GM21381 (cell line): ENCODE results near the gene OR6J1.
"Not testable (repeated sequence)": the region's sequence is repeated elsewhere in the genome, so short reads cannot be mapped to it uniquely, and the experiment has no call there.

ENCODE experiments used
- ATAC-seq: cut with Tn5 transposase; IDR thresholded peaks from one replicate; pipeline ENCODE4 v1.9.1; 2021; ENCODE audit warnings: mild to moderate bottlenecking, moderate library complexity; ENCODE audit not compliant: unreplicated experiment

Gene OR6J1

DNA sequence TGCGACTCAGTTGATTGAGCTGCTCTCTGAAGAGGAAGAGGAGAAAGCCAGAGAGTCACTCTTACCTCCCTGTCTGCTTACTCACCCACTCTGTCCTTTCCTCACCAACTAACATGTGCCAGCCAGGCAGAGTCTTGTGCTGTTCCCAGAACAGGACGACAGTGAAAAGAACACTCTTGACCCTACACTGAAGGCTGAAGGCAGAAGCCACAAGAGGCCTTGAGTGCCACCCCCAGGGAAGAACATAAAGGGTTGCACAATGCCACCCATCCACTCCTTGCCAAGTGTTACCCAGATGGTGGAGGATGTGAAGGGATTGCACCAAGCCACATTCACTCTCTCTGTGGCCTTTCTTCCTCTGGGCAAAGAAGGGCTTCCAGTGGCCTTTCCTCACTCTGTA is 33.2 kb downstream of the OR6J1 start:
- ATAC-seq = no peak

DNA sequence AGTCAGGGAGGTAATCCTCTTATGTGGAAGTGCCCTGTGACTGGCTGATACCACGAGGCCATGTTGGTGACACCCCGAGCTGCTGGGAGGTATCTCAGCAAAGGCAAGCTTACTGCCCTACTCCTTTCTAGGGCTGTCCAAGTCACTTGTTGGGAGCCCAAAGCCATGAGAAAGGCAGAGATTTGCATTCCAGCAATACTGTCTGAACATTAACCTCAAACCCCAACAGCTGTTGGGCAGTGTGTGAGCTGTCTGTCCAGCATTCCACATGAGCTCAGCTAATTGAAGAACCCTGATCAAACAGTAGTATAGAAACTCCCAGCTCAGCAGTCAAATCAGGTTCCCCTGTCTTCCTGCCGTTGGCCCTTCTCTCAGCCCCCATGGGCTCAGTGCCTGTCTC is 36.9 kb downstream of the OR6J1 start:
- ATAC-seq = no peak

DNA sequence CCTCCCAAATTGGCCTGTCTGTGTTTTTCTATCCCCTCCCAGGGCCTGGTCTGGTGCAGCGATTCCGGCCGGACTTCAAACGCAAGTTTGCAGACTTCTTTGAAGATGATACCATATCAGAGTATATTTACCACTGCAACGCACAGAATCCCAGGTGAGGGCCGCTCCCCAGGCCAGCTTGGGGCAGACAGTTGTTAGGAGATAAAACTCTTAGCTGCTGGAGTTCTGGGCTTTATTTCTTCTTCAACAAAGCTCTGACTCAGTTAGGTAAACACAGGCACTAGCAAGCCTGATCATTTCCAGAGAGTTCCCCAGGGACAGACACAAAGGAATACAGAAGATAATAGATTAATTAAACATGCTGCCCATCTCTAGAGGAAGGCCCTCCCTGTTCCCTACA is 37.8 kb downstream of the OR6J1 start:
- no peak for ATAC-seq

DNA sequence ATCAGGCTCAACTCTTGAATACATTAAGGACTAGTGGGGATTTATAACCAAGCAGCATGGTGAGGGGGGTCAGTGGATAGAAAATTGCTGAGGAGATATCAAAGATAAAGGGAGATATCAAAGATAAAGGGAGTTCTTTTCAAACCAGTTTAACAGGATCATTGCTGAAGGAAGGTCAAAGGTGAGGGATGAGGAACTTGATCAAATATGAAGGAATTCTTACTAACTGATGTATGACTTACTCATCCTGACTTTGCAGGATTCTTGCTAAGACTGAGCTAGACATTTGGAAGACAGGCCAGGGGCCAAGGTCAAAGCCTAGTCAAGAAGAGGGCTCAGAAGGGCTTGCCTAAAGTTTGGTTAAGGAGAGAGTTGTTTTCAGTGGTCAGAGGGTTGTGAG is 41.3 kb downstream of the OR6J1 start:
- ATAC-seq = no peak

DNA sequence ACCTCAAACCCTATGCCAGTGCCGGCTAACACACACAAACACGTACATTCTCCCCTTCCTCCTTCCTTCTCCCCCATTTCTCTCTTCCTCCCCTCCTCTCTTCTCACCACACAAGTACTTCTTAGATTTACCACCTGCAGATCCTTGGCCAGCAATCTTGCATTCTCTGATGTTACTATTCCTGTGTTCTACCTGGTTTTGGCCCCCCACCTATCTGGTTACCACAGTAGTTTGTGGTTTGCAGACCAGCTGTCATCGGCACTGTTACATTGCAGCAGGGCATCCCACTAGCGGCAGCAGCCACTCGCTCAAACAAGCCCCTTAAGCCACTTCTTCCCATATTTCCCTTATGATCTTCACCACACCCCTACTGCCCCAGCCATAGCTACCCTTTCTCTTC is 42.2 kb downstream of the OR6J1 start:
- no peak for ATAC-seq

DNA sequence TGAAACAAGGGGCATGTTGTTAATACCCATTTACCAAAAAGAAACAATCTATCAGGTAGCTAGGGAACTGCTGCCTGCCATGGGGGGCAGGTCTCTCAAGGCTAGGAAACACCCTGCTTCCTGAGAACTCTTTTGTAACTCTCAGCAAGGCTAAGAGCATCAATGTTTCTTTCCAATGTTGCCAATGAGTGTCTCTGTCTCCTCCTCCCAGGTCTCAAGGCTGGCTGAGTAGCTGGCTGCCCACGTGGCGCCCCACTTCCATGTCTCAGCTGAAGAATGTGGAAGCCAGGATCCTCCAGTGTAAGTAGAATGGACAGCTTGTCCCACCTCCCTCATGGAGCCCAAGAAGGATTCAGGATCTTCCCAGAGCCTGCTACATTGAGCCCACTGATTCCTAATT is 42.7 kb downstream of the OR6J1 start:
- ATAC-seq = no peak

DNA sequence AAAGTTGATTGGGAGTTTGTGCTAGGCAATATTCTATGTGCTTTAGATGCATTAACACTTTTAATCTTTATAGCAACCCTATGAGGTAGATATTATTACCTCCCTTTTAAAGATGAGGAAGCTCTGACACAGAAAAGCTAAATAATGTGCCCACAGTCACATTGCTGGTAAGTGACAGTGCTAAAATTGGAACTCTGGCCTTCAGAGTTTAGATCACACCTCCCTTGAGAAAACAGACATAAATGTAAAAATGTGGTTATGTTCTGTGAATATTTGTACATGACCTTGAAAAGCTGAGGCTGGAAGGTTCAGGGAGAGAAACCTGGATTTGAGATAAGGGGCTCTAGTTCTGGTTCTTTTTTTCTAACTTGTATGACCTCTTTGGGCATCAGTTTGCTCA is 44.1 kb downstream of the OR6J1 start:
- no peak for ATAC-seq

DNA sequence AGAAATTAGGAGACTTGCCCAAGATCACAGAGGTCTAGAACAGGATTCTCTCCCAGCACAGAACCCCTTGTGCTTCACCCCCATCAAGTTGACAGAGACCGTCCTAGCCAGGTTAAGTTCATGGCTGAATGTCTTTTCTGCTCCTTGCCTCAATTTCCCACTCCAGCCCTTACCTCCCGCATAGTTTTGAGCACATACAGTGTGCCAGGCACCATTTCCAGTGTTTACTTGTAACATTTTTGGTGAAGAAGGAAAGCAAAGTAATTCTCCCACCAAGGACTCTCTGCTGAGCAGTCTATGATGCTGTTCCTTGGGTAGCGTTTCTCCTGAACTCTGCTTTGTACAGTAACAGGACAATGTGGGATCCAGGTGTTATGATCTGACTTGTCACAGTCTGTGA is 44.8 kb downstream of the OR6J1 start:
- no peak for ATAC-seq

DNA sequence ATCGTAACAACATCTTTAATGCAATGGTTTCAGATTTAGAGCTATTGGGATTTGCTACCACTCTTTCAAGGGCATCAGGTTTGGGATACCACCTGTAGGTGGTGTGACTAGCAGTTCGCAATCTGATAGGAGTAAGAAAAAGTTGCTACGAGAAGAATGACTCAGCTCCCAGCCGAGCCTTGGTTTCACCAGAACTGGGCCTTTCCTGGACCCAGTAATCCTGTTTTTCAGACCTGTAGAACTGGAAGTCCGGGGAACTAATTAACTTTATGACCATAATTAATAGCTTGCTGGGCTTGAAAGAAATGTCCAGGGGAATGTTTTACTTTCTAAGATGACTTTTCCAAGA is 45.3 kb downstream of the OR6J1 start:
- ATAC-seq = no peak

DNA sequence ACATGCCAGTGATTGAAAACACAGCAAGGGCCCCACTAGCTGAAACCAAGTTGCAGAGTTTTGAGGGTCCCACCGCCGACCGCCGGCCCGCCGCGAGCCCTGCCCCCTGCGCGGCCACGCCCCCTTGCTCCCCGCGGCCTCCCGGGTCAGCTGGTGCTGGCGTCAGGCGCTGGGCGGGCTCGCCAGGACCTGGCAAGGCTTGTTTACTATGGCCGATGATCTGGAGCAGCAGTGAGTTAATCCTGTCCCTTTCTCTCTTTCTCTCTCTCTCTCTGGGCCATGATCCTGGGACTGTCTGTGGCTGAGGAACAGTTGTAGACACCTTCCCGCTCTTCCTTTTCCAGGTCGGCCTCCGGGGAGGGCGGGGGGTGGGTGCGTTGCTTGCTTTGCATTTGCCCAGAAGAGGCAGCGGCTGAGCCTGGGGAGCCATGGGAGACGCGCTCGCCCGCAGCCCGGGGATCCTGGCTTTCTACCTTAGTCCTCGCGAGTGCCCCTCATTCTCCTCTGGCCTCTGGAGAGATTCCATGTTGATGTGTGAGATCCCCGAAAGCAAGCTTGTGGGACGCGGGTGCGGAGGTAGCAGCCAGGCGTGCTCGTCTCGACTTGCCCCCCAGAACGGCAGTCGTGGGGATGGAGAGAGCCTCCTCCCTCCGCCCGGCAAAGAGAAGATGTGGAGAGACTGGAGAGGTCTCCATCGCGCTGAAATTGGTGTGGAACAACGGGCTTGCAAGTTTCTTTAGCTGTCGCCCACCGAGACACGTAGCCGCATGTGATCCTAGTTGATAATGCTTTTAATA is 45.9 kb downstream of the OR6J1 start, which contains the start of gene ABHD4:
Gene ABHD4, plus strand, starts transcription at position 202 of the 797 bp plus-strand sequence. Its CDS starts 7 bp downstream, at position 209.
- peak; percentile 86 for ATAC-seq

DNA sequence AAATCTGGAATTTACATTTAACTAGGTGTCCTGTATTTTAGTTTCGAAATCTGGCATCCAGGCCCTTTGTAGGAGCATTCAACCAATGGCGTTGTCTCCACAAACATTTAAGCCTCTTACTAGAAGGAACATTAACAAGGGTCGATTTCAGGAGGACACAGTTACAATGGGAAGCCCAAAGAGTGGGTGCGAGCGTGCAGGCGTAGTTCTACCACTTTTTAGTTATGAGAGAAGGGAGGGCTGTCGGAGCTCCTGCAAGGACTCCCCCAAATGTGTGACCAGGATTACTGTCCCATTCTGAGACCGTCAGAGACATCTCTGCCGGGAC is 46.4 kb downstream of the OR6J1 start:
- ATAC-seq = peak; percentile 22

DNA sequence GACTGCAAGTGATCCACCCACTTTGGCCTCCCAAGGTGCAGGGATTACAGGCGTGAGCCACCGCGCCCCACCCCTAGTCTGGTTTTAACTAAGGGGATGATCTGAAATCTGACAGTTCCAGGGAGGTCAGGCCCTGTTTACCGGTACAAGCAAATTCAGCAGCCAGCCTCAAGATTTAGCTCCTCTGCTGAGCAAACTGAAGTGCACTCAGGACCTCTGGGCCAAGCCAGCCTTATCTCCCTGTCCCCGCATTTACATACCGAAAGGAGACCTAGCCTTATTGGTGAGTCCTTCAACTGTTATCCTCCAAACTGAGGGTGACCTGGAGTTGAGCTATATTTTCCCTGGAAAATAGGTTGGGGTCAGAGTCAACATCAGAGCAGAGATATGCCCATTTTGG is 46.9 kb downstream of the OR6J1 start:
- no peak for ATAC-seq

DNA sequence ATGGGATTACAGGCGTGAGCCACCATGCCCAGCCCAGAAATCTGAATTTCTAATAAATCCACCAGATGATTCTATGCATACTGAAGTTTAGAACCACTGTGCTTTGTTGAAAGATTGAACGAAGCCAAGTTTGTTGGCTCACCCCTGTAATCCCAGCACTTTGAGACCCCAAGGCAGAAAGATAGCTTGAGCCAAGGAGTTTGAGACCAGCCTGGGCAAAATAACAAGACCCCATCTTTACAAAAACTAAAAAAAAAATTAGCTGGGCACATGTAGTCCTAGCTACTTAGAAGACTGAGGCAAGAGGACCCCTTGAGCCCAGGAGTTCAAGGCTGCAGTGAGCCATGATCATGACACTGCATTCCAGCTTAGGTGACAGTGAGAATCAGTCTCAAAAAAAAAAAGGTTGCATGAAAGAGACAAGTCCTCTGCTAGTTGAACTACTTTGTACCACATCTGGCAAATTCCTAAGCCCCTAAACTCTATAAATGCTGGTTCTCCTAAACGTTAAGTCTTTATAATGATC is 47.7 kb downstream of the OR6J1 start:
- ATAC-seq = no peak

DNA sequence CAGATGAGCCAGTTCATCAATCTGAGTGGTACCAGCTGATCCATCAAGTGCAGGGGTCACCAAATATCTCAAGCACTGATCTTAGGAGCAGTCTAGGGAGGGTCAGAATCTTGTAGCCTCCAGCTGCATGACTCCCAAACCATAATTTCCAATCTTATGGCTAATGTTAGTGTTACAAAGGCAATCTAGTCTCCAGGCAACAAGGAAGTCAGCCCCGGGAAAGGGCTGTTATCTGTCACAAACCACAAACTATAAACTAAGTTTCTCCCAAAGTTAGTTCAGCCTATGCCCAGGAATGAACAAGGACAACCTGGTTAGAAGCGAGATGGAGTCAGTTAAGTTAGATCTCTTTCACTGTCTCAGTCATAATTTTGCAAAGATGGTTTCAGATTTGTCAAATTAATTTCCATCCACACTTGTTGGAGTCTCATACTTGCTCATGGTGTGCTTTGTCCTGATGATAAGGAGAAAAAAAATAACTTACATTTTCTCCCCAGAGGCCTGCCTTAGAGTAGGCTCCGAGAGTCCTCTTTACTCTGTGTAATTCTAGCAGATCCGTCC is 49.9 kb downstream of the OR6J1 start:
- ATAC-seq = no peak

DNA sequence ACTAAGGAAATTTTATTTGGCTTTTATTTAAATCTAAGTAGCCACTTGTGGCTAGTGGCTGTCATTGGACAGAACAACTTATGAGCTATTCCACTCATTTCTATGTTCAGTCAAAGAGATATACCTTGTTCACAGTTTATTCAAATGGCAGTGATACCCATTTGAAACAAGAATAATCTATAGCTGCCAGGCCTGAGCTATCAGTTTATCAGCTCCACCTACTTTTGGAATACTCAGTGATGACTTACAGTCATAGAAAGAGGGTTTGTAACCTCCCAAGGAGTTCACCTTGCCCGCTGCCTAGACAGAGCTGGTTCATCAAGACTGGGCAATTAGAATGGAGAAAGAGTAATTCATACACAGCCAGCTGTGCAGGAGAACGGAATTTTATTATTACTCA is 50.6 kb downstream of the OR6J1 start:
- ATAC-seq = no peak

DNA sequence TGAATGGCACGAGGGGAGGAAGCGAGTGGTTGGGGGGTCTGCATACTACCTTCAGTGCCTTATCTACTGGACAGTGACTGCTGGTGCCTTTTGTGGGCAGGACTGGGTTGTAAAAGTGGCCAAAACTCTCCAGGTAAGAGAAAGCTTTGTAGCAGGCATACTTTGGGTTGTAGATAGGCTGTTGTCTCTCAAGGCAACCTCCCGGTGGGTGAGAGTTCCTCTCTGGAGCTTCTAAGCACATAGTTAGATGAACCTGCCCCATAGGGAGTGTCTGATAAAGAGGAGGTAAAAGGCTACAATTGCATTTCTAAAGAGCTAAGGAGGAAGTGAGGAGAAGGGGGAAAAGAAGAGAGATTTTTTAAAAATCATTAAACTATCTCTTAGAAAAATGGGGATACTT is 51.0 kb downstream of the OR6J1 start:
- no peak for ATAC-seq

DNA sequence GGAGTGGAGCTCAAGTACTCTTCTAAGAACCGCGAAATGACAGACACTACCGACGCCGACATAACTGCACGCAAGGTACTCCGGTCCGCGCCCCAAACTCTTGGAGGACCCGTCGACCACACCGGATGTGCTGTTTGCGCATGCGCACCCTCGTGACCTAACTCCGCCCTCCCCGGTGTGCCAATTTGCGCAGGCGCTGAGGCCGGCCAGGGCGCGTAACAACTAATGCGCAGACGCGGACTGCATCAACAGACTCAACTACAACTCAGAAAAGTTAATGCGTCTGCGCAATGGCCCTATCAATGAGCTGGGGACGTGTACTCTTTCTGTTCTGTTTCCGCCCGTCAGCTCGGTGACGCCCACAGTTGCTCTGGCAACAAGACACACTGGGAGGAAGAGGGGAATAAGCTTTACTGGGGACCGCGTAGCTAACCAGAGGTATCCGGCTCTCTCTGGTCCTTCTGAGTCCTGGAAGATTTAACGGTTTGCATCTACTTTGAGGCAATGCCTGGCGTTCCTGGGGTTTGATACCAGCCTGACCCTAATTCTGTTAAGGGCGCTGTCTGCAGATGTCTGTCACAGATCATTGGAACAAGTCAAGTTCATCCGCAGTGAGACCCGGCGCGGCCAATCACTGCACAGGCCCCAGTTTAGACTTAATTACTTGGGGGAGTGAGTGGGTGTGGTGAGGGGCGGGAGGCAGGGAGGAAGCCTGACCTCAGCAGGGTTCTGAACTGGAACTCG is 54.9 kb downstream of the OR6J1 start, which contains the start of gene DAD1:
Gene DAD1, minus strand, starts transcription at position 129 of the 744 bp plus-strand sequence. Its CDS starts 67 bp downstream, at position 62.
- peak; percentile 88 for ATAC-seq

DNA sequence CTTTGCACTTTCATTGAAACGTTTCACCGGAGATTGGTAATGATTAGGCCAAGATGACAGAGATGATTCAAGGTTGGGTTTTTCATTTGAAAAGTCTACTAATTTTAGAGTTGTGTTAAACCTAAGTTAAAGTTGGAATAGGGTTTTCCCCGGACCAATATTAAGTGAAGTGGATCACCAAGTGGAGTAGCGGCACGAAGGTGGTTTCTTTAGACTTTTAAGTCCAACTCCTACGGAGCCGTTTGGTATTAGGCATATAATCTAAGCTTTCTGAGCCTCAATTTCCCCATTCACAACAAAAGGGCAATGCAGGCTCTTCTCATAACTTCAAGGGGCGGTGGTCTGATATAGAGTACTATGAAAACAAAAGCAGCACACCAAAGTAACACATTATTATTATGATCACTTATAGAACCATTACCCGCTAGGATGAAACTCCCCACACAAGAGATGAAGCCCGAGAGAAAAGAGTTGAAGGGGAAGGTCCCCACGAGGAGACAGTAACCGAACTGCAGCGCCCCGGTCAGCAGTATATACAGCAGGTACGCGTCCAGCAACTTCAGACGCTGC is 55.5 kb downstream of the OR6J1 start:
- peak; percentile 0 for ATAC-seq

DNA sequence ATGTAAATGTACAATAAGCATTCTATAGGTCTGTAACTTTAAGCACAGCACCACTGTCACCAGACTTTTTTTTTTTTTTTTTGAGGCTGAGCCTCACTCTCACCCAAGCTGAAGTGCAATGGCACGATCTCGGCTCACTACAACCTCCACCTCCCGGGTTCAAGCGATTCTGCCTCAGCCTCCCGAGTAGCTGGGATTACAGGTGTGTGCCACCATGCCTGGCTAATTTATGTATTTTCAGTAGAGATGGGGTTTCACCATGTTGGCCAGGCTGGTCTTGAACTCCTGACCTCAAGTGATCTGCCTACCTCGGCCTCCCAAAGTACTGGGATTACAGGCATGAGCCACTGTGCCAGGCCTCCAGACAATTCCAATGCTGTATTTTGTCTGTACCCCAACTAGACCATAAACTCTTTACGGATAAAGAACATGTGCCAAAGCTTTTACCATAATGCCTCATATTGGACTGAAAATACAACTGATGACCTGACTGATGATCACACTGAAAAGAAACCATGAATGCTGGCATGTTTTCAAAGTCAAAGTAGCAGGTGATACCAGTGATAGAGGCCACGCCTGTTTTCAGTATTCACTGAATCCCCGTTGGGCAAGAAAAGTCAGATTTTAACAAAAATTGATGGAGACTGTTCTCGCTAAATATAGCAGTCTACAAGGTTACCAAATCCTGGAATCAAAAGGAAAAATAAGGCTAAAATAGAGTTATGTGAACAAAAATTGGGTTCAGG is 56.3 kb downstream of the OR6J1 start:
- ATAC-seq = not testable (repeated sequence)

DNA sequence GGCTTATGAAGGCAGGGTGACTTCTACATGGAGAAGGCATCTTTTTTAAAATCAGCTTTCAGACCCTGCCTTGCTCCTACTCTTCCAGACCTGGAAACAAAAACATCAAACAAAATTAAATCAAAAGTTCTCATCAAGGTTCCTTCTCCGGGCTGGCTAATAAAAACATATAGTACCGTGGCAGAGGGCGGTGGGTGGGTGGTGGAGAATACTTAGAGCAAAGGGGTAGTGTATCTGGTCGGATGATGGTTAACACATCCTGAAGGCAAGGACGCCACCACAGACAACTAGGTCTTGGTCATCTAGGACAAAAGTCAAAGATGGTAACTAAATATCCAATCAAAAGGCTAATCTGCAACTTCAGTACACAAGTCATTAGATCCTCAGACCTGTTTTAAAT is 56.9 kb downstream of the OR6J1 start:
- no peak for ATAC-seq

DNA sequence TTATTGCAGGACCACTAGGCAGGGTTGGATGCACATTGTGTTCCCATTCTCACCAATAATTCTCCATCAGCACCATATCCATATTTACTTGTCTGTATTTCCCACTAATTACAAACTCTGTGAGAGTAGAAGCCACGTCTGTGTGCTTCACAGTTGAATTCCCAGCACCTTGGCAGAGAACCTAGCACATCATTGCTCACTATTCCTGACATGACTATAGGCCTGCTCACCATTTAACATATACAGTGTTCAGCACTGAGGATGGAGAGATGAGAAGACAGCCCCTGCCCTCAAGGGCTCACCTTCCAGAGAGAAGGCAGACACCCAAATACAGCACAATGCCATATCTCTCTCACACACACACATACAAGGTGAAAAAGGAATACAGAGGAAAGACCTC is 60.2 kb downstream of the OR6J1 start:
- ATAC-seq = no peak
